ENCODE measurements around the gene ZNF391.
"Not testable (repeated sequence)": the region's sequence is repeated elsewhere in the genome, so short reads cannot be mapped to it uniquely, and the experiment has no call there.

Gene ZNF391

GRCh38 chr6:27388293-27389197 is at the start of gene ZNF391:
Gene ZNF391 (plus strand): TSS chr6:27388759. CDS start chr6:27400371, 11,612 bp downstream.
- Histone ChIP-seq H3K27ac (ENCODE audit: low read depth, low read length) (peak within 1 kb of the TSS; percentile 13; the same call in 1 of the 2 replicates), H3K27me3 (ENCODE audit: control insufficient read depth, insufficient read depth, low read length) (no peaks in the 10 kb centered on the region), H3K4me1 (ENCODE audit: control insufficient read depth, insufficient read depth, low read length) (no peaks in the 10 kb centered on the region), H3K9ac (ENCODE audit: low read length) (peak within 1 kb of the TSS; percentile 80), H3K36me3 (ENCODE audit: control insufficient read depth, insufficient read depth, low read length) (peaks cover 14% of the 10 kb centered on the region), H3K9me3 (ENCODE audit: control insufficient read depth, insufficient read depth, low read depth, low read length) (peaks cover 17% of the 10 kb centered on the region; the same call in 1 of the 2 replicates), H3K4me3 (ENCODE audit: low read depth, low read length) (peak within 1 kb of the TSS; percentile 77)

GRCh38 chr6:27352850-27353249 is 35.7 kb upstream of the ZNF391 start:
- no peaks in the 10 kb centered on the region for H3K4me1 ChIP-seq (ENCODE audit: control insufficient read depth, insufficient read depth, low read length)
- no peak overlapping the region for H3K27ac ChIP-seq (ENCODE audit: low read depth, low read length)
- no peaks in the 10 kb centered on the region for H3K27me3 ChIP-seq (ENCODE audit: control insufficient read depth, insufficient read depth, low read length)
- no peaks in the 10 kb centered on the region for H3K36me3 ChIP-seq (ENCODE audit: control insufficient read depth, insufficient read depth, low read length)
- no peak overlapping the region for H3K4me3 ChIP-seq (ENCODE audit: low read depth, low read length)
- H3K9me3 ChIP-seq (ENCODE audit: control insufficient read depth, insufficient read depth, low read depth, low read length) = peaks cover 45% of the 10 kb centered on the region
- no peak overlapping the region for H3K9ac ChIP-seq (ENCODE audit: low read length)

GRCh38 chr6:27358786-27359185 is 29.8 kb upstream of the ZNF391 start:
- Histone ChIP-seq H3K36me3 (ENCODE audit: control insufficient read depth, insufficient read depth, low read length) (peaks cover 48% of the 10 kb centered on the region), H3K4me1 (ENCODE audit: control insufficient read depth, insufficient read depth, low read length) (no peaks in the 10 kb centered on the region), H3K27ac (ENCODE audit: low read depth, low read length) (no peak overlapping the region), H3K27me3 (ENCODE audit: control insufficient read depth, insufficient read depth, low read length) (no peaks in the 10 kb centered on the region), H3K9ac (ENCODE audit: low read length) (no peak overlapping the region), H3K9me3 (ENCODE audit: control insufficient read depth, insufficient read depth, low read depth, low read length) (peaks cover 77% of the 10 kb centered on the region), H3K4me3 (ENCODE audit: low read depth, low read length) (no peak overlapping the region)

- H3K9ac ChIP-seq (ENCODE audit: low read length) = no peak overlapping the region
- no peaks in the 10 kb centered on the region for H3K27me3 ChIP-seq (ENCODE audit: control insufficient read depth, insufficient read depth, low read length)
- H3K36me3 ChIP-seq (ENCODE audit: control insufficient read depth, insufficient read depth, low read length) = peaks cover 50% of the 10 kb centered on the region
- H3K4me3 ChIP-seq (ENCODE audit: low read depth, low read length) = no peak overlapping the region
- H3K4me1 ChIP-seq (ENCODE audit: control insufficient read depth, insufficient read depth, low read length) = no peaks in the 10 kb centered on the region
- no peak overlapping the region for H3K27ac ChIP-seq (ENCODE audit: low read depth, low read length)
- H3K9me3 ChIP-seq (ENCODE audit: control insufficient read depth, insufficient read depth, low read depth, low read length) = peaks cover 74% of the 10 kb centered on the region
Measured at GRCh38 chr6:27359231-27359630, 29.3 kb upstream of the ZNF391 start.

GRCh38 chr6:27368202-27368601 is 20.4 kb upstream of the ZNF391 start:
- Histone ChIP-seq H3K36me3 (ENCODE audit: control insufficient read depth, insufficient read depth, low read length) (peaks cover 39% of the 10 kb centered on the region), H3K9ac (ENCODE audit: low read length) (no peak overlapping the region), H3K27ac (ENCODE audit: low read depth, low read length) (no peak overlapping the region), H3K4me3 (ENCODE audit: low read depth, low read length) (no peak overlapping the region), H3K9me3 (ENCODE audit: control insufficient read depth, insufficient read depth, low read depth, low read length) (peaks cover 15% of the 10 kb centered on the region; the same call in 1 of the 2 replicates), H3K4me1 (ENCODE audit: control insufficient read depth, insufficient read depth, low read length) (no peaks in the 10 kb centered on the region), H3K27me3 (ENCODE audit: control insufficient read depth, insufficient read depth, low read length) (no peaks in the 10 kb centered on the region)

- Histone ChIP-seq H3K9ac (ENCODE audit: low read length) (no peak overlapping the region), H3K27me3 (ENCODE audit: control insufficient read depth, insufficient read depth, low read length) (no peaks in the 10 kb centered on the region), H3K4me1 (ENCODE audit: control insufficient read depth, insufficient read depth, low read length) (peaks cover 5% of the 10 kb centered on the region), H3K27ac (ENCODE audit: low read depth, low read length) (no peak overlapping the region), H3K36me3 (ENCODE audit: control insufficient read depth, insufficient read depth, low read length) (peaks cover 27% of the 10 kb centered on the region), H3K9me3 (ENCODE audit: control insufficient read depth, insufficient read depth, low read depth, low read length) (peaks cover 5% of the 10 kb centered on the region; the same call in 1 of the 2 replicates), H3K4me3 (ENCODE audit: low read depth, low read length) (no peak overlapping the region)
Measured at GRCh38 chr6:27370391-27370790, 18.2 kb upstream of the ZNF391 start.

GRCh38 chr6:27374824-27375612 is 13.5 kb upstream of the ZNF391 start:
- peak overlapping the region; percentile 85 for H3K4me3 ChIP-seq (ENCODE audit: low read depth, low read length)
- H3K9me3 ChIP-seq (ENCODE audit: control insufficient read depth, insufficient read depth, low read depth, low read length) = peaks cover 2% of the 10 kb centered on the region; the same call in 1 of the 2 replicates
- H3K36me3 ChIP-seq (ENCODE audit: control insufficient read depth, insufficient read depth, low read length) = no peaks in the 10 kb centered on the region; the same call in 1 of the 2 replicates
- no peaks in the 10 kb centered on the region for H3K27me3 ChIP-seq (ENCODE audit: control insufficient read depth, insufficient read depth, low read length)
- H3K4me1 ChIP-seq (ENCODE audit: control insufficient read depth, insufficient read depth, low read length) = peaks cover 47% of the 10 kb centered on the region
- H3K9ac ChIP-seq (ENCODE audit: low read length) = peak overlapping the region; percentile 66
- H3K27ac ChIP-seq (ENCODE audit: low read depth, low read length) = peak overlapping the region; percentile 10; the same call in 1 of the 2 replicates

- no peaks in the 10 kb centered on the region; the same call in 1 of the 2 replicates for H3K36me3 ChIP-seq (ENCODE audit: control insufficient read depth, insufficient read depth, low read length)
- H3K27ac ChIP-seq (ENCODE audit: low read depth, low read length) = peak overlapping the region; percentile 10; the same call in 1 of the 2 replicates
- peaks cover 48% of the 10 kb centered on the region for H3K4me1 ChIP-seq (ENCODE audit: control insufficient read depth, insufficient read depth, low read length)
- H3K27me3 ChIP-seq (ENCODE audit: control insufficient read depth, insufficient read depth, low read length) = no peaks in the 10 kb centered on the region
- peak overlapping the region; percentile 85 for H3K4me3 ChIP-seq (ENCODE audit: low read depth, low read length)
- H3K9me3 ChIP-seq (ENCODE audit: control insufficient read depth, insufficient read depth, low read depth, low read length) = no peaks in the 10 kb centered on the region
- H3K9ac ChIP-seq (ENCODE audit: low read length) = peak overlapping the region; percentile 10
Measured at GRCh38 chr6:27375613-27376079, 12.9 kb upstream of the ZNF391 start.

GRCh38 chr6:27378406-27378805 is 10.2 kb upstream of the ZNF391 start:
- peaks cover 14% of the 10 kb centered on the region for H3K9me3 ChIP-seq (ENCODE audit: control insufficient read depth, insufficient read depth, low read depth, low read length)
- not testable (repeated sequence) for H3K36me3 ChIP-seq (ENCODE audit: control insufficient read depth, insufficient read depth, low read length); H3K4me3 ChIP-seq (ENCODE audit: low read depth, low read length); H3K27me3 ChIP-seq (ENCODE audit: control insufficient read depth, insufficient read depth, low read length)
- H3K9ac ChIP-seq (ENCODE audit: low read length) = peak overlapping the region; percentile 35
- peaks cover 48% of the 10 kb centered on the region for H3K4me1 ChIP-seq (ENCODE audit: control insufficient read depth, insufficient read depth, low read length)
- peak overlapping the region; percentile 87; the same call in 1 of the 2 replicates for H3K27ac ChIP-seq (ENCODE audit: low read depth, low read length)

GRCh38 chr6:27381001-27381400 is 7.6 kb upstream of the ZNF391 start:
- not testable (repeated sequence) for H3K4me3 ChIP-seq (ENCODE audit: low read depth, low read length); H3K36me3 ChIP-seq (ENCODE audit: control insufficient read depth, insufficient read depth, low read length); H3K27me3 ChIP-seq (ENCODE audit: control insufficient read depth, insufficient read depth, low read length); H3K9ac ChIP-seq (ENCODE audit: low read length); H3K27ac ChIP-seq (ENCODE audit: low read depth, low read length)
- peaks cover 37% of the 10 kb centered on the region for H3K4me1 ChIP-seq (ENCODE audit: control insufficient read depth, insufficient read depth, low read length)
- H3K9me3 ChIP-seq (ENCODE audit: control insufficient read depth, insufficient read depth, low read depth, low read length) = peaks cover 18% of the 10 kb centered on the region

Measured in HUES6 (cell line).